ENCODE data around the gene RPL3.

GRCh38 chr22:39296981-39297489 lies 22.4 kb downstream of the RPL3 start:
- TF ChIP-seq ZNF274 (IDR thresholded peaks at IDR 0.05; ENCODE audit: low read depth, low read length) (no peak), YY1 (IDR thresholded peaks at IDR 0.05; ENCODE audit: insufficient read depth, insufficient read length) (no peak)

Measured in NT2/D1 (cell line).